ENCODE measurements around the gene FAM193A.
"Not testable (repeated sequence)": the region's sequence is repeated elsewhere in the genome, so short reads cannot be mapped to it uniquely, and the experiment has no call there.

The FAM193A gene

DNA sequence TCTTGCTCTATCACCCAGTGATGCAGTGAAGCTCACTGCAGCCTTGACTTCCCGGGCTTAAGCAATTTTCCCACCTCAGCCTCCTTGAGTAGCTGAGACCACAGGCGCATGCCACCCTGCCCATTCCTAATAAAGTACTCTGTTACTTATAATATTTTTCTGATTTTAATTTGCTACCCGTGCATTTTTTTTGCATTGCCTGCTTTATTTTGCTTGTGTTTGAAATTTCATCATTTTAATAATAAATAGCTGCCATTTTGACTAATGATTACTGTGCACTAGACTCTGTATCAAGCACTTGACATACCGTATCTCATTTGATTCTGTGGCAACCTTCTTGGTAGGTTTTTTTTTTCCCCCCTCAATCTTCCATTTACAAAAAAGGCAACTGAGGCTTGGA lies 41.7 kb downstream of the FAM193A start:
- H3K9ac ChIP-seq (ENCODE audit: low read length) = no peak overlapping the region
- H3K27me3 ChIP-seq (ENCODE audit: control insufficient read depth, insufficient read depth, low read length) = no peaks in the 10 kb centered on the region
- H3K4me1 ChIP-seq (ENCODE audit: control insufficient read depth, insufficient read depth, low read length) = peaks cover 12% of the 10 kb centered on the region
- H3K36me3 ChIP-seq (ENCODE audit: control insufficient read depth, insufficient read depth, low read length) = peaks cover 3% of the 10 kb centered on the region; the same call in 1 of the 2 replicates
- H3K9me3 ChIP-seq (ENCODE audit: control insufficient read depth, insufficient read depth, low read depth, low read length) = peaks cover 6% of the 10 kb centered on the region
- H3K4me3 ChIP-seq (ENCODE audit: low read depth, low read length) = no peak overlapping the region
- H3K27ac ChIP-seq (ENCODE audit: low read depth, low read length) = no peak overlapping the region

DNA sequence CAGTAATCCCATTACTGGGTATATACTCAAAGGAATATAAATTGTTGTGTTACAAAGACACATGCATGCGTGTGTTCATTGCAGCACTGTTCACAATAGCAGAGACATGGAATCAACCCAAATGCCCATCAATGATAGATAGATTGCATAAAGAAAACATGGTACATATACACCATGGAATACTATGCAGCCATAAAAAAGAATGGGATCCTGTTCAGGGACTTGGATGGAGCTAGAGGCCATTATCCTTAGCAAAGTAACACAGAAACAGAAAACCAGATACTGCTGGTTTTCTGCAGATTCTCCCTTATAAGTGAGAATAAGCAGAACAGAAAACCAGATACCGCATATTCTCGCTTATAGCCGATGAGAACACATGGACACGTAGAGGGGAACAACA lies 43.5 kb downstream of the FAM193A start:
- Histone ChIP-seq H3K36me3 (ENCODE audit: control insufficient read depth, insufficient read depth, low read length) (peaks cover 3% of the 10 kb centered on the region; the same call in 1 of the 2 replicates), H3K27ac (ENCODE audit: low read depth, low read length) (no peak overlapping the region), H3K4me3 (ENCODE audit: low read depth, low read length) (no peak overlapping the region), H3K9ac (ENCODE audit: low read length) (no peak overlapping the region), H3K9me3 (ENCODE audit: control insufficient read depth, insufficient read depth, low read depth, low read length) (peaks cover 6% of the 10 kb centered on the region), H3K27me3 (ENCODE audit: control insufficient read depth, insufficient read depth, low read length) (no peaks in the 10 kb centered on the region), H3K4me1 (ENCODE audit: control insufficient read depth, insufficient read depth, low read length) (peaks cover 18% of the 10 kb centered on the region)

- no peaks in the 10 kb centered on the region for H3K27me3 ChIP-seq (ENCODE audit: control insufficient read depth, insufficient read depth, low read length)
- no peak overlapping the region for H3K4me3 ChIP-seq (ENCODE audit: low read depth, low read length)
- peaks cover 6% of the 10 kb centered on the region for H3K9me3 ChIP-seq (ENCODE audit: control insufficient read depth, insufficient read depth, low read depth, low read length)
- peaks cover 28% of the 10 kb centered on the region for H3K4me1 ChIP-seq (ENCODE audit: control insufficient read depth, insufficient read depth, low read length)
- H3K27ac ChIP-seq (ENCODE audit: low read depth, low read length) = no peak overlapping the region
- H3K36me3 ChIP-seq (ENCODE audit: control insufficient read depth, insufficient read depth, low read length) = no peaks in the 10 kb centered on the region
- no peak overlapping the region for H3K9ac ChIP-seq (ENCODE audit: low read length)
Measured at GRCh38 chr4:2583092-2583491, 46.6 kb downstream of the FAM193A start.

DNA sequence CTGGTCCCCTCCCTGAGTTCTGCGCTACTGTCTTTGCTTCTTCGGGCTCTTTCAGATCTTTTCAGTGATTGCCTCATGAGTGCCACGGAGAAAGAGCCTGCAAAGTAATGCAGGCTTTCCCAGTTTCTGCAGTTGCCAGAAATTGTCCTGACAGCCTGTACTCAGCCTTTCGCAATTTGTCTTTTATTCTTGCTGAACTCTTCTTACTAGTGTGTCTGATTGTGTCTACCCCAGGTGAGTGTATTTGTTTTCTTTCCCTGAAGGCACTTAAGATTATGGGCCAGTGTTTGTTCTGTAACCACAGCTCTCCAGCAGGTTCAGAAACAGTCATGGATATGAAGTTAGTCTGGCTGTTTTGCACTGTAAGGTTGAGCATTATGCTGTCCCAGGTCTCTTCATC lies 47.1 kb downstream of the FAM193A start:
- H3K9ac ChIP-seq (ENCODE audit: low read length) = no peak overlapping the region

DNA sequence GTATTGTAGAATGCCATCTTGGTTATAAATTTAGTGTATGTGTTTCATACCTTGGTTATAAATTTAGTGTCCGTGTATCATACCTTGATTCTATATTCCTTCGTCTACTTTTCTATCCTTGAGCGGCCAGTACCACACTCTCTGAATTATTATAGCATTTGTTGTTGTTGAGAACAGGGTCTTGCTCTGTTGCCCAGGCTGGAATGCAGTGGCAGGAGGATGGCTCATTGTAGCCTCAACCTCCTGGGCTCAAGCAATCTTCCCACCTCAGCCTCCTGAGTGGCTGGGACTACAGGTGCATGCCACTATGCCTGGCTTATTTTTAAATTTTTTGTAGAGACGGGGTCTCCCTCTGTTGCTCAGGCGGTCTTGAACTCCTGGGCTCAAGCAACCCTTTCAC lies 50.1 kb downstream of the FAM193A start:
- Histone ChIP-seq H3K36me3 (ENCODE audit: control insufficient read depth, insufficient read depth, low read length) (no peaks in the 10 kb centered on the region), H3K4me1 (ENCODE audit: control insufficient read depth, insufficient read depth, low read length) (peaks cover 36% of the 10 kb centered on the region), H3K27me3 (ENCODE audit: control insufficient read depth, insufficient read depth, low read length) (no peaks in the 10 kb centered on the region), H3K9me3 (ENCODE audit: control insufficient read depth, insufficient read depth, low read depth, low read length) (no peaks in the 10 kb centered on the region), H3K4me3 (ENCODE audit: low read depth, low read length) (no peak overlapping the region), H3K9ac (ENCODE audit: low read length) (no peak overlapping the region), H3K27ac (ENCODE audit: low read depth, low read length) (no peak overlapping the region)

More for the DNA sequence above, 47.1 kb downstream of the FAM193A start:
- peaks cover 6% of the 10 kb centered on the region for H3K9me3 ChIP-seq (ENCODE audit: control insufficient read depth, insufficient read depth, low read depth, low read length)
- H3K27ac ChIP-seq (ENCODE audit: low read depth, low read length) = no peak overlapping the region
- H3K27me3 ChIP-seq (ENCODE audit: control insufficient read depth, insufficient read depth, low read length) = no peaks in the 10 kb centered on the region
- H3K4me3 ChIP-seq (ENCODE audit: low read depth, low read length) = no peak overlapping the region
- H3K4me1 ChIP-seq (ENCODE audit: control insufficient read depth, insufficient read depth, low read length) = peaks cover 28% of the 10 kb centered on the region
- no peaks in the 10 kb centered on the region for H3K36me3 ChIP-seq (ENCODE audit: control insufficient read depth, insufficient read depth, low read length)

- Histone ChIP-seq H3K27ac (ENCODE audit: low read depth, low read length) (no peak overlapping the region), H3K36me3 (ENCODE audit: control insufficient read depth, insufficient read depth, low read length) (no peaks in the 10 kb centered on the region), H3K4me1 (ENCODE audit: control insufficient read depth, insufficient read depth, low read length) (peaks cover 35% of the 10 kb centered on the region), H3K4me3 (ENCODE audit: low read depth, low read length) (no peak overlapping the region), H3K9me3 (ENCODE audit: control insufficient read depth, insufficient read depth, low read depth, low read length) (no peaks in the 10 kb centered on the region), H3K27me3 (ENCODE audit: control insufficient read depth, insufficient read depth, low read length) (no peaks in the 10 kb centered on the region), H3K9ac (ENCODE audit: low read length) (no peak overlapping the region)
Measured at GRCh38 chr4:2587213-2587823, 50.9 kb downstream of the FAM193A start.

DNA sequence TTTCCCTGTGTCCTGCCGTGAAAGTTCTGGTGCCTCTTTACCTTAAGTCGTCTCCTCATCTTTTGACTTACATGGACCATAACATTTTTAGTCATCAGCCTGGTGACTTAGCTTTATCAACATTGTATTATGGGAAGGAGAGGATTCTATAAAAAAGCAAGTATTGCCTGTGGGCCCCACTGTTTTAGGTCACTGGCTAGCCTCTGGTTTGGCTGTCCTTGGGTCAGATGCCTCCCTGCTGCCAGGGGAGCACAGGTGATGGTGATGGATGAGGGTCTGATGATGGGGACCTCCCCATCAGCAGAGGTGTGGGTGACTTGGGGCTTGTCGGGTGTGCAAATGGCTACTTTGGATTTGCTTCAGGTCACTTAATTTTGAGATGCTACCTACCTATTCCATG lies 51.8 kb downstream of the FAM193A start:
- Histone ChIP-seq H3K9me3 (ENCODE audit: control insufficient read depth, insufficient read depth, low read depth, low read length) (no peaks in the 10 kb centered on the region), H3K27ac (ENCODE audit: low read depth, low read length) (no peak overlapping the region), H3K36me3 (ENCODE audit: control insufficient read depth, insufficient read depth, low read length) (no peaks in the 10 kb centered on the region), H3K4me1 (ENCODE audit: control insufficient read depth, insufficient read depth, low read length) (peaks cover 35% of the 10 kb centered on the region), H3K27me3 (ENCODE audit: control insufficient read depth, insufficient read depth, low read length) (no peaks in the 10 kb centered on the region), H3K9ac (ENCODE audit: low read length) (no peak overlapping the region), H3K4me3 (ENCODE audit: low read depth, low read length) (no peak overlapping the region)

DNA sequence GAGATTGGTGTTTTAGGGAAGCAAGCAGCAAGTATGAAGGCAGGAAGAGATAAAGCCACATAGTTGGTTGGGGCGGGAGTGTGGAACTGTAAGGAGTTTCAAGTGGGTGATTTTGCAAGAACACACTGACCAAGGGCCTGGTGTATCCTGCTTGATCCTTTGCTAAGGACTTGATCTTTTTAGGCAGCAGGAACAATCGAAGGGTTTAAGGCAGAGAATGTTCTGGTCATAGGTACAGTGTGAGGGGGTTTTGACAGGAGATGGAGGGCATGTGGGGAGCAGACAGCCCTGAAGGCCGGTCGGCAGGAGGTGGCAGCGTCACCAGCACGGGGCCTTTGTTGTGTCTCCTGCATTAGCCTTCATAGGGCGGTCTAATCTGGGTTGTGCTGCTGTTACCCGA lies 54.7 kb downstream of the FAM193A start:
- H3K4me1 ChIP-seq (ENCODE audit: control insufficient read depth, insufficient read depth, low read length) = peaks cover 50% of the 10 kb centered on the region
- no peak overlapping the region for H3K4me3 ChIP-seq (ENCODE audit: low read depth, low read length)
- H3K9me3 ChIP-seq (ENCODE audit: control insufficient read depth, insufficient read depth, low read depth, low read length) = no peaks in the 10 kb centered on the region
- H3K36me3 ChIP-seq (ENCODE audit: control insufficient read depth, insufficient read depth, low read length) = no peaks in the 10 kb centered on the region
- H3K27me3 ChIP-seq (ENCODE audit: control insufficient read depth, insufficient read depth, low read length) = no peaks in the 10 kb centered on the region
- H3K9ac ChIP-seq (ENCODE audit: low read length) = peak overlapping the region; percentile 21
- no peak overlapping the region for H3K27ac ChIP-seq (ENCODE audit: low read depth, low read length)

DNA sequence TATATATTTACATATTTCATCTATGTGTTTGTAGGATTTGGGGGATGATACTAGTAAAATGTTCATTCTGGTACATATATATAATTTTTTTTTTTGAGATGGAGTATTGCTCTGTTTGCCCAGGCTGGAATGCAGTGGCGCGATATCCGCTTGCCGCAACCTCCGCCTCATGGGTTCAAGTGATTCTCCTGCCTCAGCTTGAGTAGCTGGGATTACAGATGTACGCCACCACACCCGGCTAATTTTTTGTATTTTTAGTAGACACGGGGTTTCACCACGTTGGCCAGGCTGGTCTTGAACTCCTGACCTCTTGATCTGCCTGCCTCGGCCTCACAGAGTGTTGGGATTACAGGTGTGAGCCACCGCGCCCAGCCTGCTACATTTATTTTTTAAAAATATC lies 55.6 kb downstream of the FAM193A start:
- not testable (repeated sequence) for H3K27me3 ChIP-seq (ENCODE audit: control insufficient read depth, insufficient read depth, low read length); H3K4me3 ChIP-seq (ENCODE audit: low read depth, low read length); H3K9ac ChIP-seq (ENCODE audit: low read length); H3K9me3 ChIP-seq (ENCODE audit: control insufficient read depth, insufficient read depth, low read depth, low read length); H3K36me3 ChIP-seq (ENCODE audit: control insufficient read depth, insufficient read depth, low read length); H3K27ac ChIP-seq (ENCODE audit: low read depth, low read length)
- peaks cover 56% of the 10 kb centered on the region for H3K4me1 ChIP-seq (ENCODE audit: control insufficient read depth, insufficient read depth, low read length)

GRCh38 chr4:2592572-2592971 lies 56.1 kb downstream of the FAM193A start:
- Histone ChIP-seq H3K27ac (ENCODE audit: low read depth, low read length) (no peak overlapping the region), H3K4me1 (ENCODE audit: control insufficient read depth, insufficient read depth, low read length) (peaks cover 57% of the 10 kb centered on the region), H3K36me3 (ENCODE audit: control insufficient read depth, insufficient read depth, low read length) (no peaks in the 10 kb centered on the region), H3K4me3 (ENCODE audit: low read depth, low read length) (no peak overlapping the region), H3K9ac (ENCODE audit: low read length) (no peak overlapping the region), H3K27me3 (ENCODE audit: control insufficient read depth, insufficient read depth, low read length) (no peaks in the 10 kb centered on the region), H3K9me3 (ENCODE audit: control insufficient read depth, insufficient read depth, low read depth, low read length) (no peaks in the 10 kb centered on the region)

- Histone ChIP-seq H3K9ac (ENCODE audit: low read length) (no peak overlapping the region), H3K4me1 (ENCODE audit: control insufficient read depth, insufficient read depth, low read length) (peaks cover 58% of the 10 kb centered on the region), H3K9me3 (ENCODE audit: control insufficient read depth, insufficient read depth, low read depth, low read length) (no peaks in the 10 kb centered on the region), H3K36me3 (ENCODE audit: control insufficient read depth, insufficient read depth, low read length) (no peaks in the 10 kb centered on the region), H3K27me3 (ENCODE audit: control insufficient read depth, insufficient read depth, low read length) (no peaks in the 10 kb centered on the region), H3K4me3 (ENCODE audit: low read depth, low read length) (no peak overlapping the region), H3K27ac (ENCODE audit: low read depth, low read length) (no peak overlapping the region)
Measured at GRCh38 chr4:2593003-2593402, 56.6 kb downstream of the FAM193A start.

DNA sequence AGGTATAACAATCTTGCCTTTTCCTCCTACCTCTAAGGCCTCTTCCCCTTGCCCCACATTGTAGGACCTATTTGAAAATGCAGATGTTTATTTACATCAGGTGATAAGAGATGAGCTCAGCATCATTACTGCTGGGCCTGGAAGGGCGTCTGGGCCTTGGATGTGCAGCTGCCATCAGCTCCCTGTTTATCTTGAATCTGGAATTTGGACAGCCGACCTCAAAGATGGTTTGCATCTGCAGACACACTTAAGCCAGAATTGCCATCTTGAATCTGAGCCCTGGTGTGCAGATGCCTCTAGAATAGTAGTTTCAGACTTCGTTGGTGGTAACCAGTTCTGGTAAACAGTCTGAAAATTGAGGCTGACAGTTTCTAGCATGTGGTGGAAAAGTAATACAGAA lies 59.0 kb downstream of the FAM193A start:
- Histone ChIP-seq H3K9ac (ENCODE audit: low read length) (no peak overlapping the region), H3K27me3 (ENCODE audit: control insufficient read depth, insufficient read depth, low read length) (no peaks in the 10 kb centered on the region), H3K9me3 (ENCODE audit: control insufficient read depth, insufficient read depth, low read depth, low read length) (no peaks in the 10 kb centered on the region), H3K4me3 (ENCODE audit: low read depth, low read length) (no peak overlapping the region), H3K27ac (ENCODE audit: low read depth, low read length) (no peak overlapping the region), H3K4me1 (ENCODE audit: control insufficient read depth, insufficient read depth, low read length) (peaks cover 76% of the 10 kb centered on the region), H3K36me3 (ENCODE audit: control insufficient read depth, insufficient read depth, low read length) (0 out of 2 replicates have a peak, but pooled peaks cover 2% of the 10 kb centered on the region)

All from HUES6 (cell line).